Measurements from ENCODE around the gene EIF4H.
"Not testable (repeated sequence)": the region's sequence is repeated elsewhere in the genome, so short reads cannot be mapped to it uniquely, and the experiment has no call there.

EIF4H gene

DNA sequence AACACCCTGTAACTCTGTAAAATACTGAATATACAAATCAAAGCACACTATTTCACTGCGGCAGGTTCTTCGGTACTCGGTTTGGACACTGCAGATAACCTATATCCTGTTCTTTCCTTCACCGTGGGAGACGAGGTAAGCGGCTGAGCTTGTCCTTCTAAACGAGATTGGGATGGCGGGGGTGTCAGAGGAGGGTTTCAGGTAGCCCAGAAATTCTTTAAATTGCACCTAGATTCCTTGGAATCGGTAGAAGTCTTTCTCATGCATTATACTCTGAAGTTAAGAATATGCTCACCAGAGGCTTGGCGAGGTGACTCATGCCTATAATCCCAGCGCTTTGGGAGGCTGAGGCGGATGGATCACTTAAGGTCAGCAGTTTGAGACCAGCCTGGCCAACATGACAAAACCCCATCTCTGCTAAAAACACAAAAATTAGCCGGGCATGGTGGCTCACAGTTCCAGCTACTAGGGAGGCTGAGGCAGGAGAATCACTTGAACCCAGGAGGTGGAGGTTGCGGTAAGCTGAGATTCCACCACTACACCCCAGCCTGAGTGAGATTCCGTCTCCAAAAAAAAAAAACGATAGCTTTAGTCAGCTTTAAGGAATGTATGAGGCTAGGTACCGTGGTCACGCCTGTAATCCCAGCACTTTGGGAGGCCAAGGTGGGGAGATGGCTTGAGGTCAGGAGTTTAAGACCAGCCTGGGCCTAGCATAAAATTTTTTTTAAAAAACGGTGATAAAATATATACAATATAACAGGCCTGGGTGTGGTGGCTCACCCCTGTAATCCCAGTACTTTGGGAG is 25.6 kb downstream of the EIF4H start:
- no peak for DNase-seq (ENCODE audit: low read depth in 2 of 2)

DNA sequence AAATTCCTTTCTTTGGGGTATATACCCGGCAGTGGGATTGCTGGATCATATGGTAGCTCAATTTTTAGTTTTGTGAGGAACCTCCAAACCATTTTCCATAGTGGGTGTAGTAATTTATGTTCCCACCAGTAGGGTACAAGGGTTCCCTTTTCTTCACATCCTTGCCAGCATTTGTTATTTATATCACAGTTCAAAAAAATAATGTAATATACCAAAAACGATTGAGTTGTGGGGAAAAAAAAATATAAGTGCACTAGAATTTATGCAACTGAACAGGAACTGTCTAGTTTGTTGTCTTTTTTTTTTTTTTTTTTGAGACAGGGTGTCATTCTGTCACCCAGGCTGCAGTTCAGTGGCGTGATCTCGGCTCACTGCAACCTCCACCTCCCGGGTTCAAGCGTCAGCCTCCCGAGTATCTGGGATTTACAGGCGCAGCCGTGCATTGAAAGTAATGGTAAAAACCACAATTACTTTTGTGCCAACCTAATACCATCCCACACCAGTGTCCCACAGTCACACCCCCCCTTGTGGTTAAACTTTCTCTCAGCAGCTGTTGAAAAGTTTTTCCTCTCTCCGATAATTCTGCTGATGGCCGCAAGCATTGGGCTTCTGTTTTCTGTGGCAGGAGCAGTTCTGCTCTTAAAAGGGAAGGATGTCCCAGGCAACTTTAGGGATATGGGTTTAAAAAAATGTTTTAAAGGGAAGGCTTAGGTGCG is 28.8 kb downstream of the EIF4H start:
- no peak for DNase-seq (ENCODE audit: low read depth in 2 of 2)

DNA sequence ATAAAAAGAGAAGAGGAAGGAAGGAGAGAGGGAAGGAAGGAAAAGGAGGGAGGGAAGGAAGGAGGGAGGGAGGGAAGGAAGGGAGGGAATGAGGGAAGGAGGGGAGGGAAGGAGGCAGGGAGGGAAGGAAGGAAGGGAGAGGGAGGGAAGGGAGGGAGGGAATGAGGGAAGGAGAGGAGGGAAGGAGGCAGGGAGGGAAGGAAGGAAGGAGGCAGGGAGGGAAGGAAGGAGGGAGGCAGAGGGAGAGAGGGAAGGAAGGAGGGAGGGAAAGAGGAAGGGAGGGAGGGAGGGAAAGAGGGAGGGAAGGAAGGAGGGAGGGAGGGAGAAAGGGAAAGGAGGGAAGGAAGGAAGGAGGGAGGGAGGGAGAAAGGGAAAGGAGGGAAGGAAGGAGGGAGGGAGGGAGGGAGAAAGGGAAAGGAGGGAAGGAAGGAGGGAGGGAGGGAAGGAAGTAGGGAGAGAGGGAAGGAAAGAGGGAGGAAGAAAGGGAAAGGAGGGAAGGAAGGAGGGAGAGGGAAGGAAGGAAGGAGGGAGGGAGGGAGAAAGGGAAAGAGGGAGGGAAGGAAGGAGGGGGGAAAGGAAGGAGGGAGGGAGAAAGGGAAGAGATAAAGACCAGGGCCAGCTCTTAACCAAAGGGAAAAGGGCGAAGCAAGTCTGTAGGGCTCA is 29.9 kb downstream of the EIF4H start:
- no peak for DNase-seq (ENCODE audit: low read depth in 2 of 2)

DNA sequence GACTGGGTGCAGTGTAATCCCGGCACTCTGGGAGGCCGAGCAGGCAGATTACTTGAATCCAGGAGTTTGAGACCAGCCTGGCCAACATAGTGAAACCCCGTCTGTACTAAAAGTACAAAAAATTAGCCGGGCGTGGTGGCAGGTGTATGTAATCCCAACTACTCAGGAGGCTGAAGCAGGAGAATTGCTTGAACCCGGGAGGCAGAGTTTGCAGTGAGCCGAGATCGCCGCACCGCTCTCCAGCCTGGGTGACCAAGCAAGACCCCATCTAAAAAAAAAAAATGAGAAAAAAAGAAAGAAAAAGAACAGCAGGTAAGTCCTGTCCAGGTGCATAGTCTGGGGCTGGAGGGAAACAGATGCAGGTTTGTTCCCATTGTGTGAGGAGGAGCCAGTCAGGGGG is 31.9 kb downstream of the EIF4H start:
- DNase-seq (ENCODE audit: low read depth in 2 of 2), result not testable (repeated sequence)

DNA sequence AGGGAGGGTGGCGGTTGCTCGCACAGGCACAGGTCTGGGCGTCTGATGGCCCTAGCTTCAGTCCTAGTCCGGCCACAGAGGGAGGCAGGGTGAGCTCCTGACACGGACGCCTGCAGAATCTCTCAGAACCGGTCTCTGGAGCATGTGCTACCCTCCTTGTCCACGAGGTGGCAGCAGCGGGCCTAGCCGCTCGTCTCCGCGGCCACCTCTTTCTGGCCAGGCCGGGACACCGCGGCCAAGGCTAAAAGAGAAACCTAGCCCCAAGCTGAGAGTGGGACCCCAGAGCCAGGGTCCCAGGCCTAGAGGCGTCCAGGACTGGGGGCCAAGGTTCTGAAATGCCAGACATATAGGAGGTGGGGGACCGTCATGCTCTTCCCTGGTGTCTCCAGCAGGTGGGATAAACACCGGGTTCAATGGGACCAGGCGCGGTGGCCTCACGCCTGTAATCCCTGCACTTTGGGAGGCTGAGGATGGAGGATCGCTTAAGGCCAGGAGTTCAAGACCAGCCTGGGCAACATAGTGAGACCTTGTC is 32.5 kb downstream of the EIF4H start:
- DNase-seq (ENCODE audit: low read depth in 2 of 2), result peak; percentile 74 to 79

DNA sequence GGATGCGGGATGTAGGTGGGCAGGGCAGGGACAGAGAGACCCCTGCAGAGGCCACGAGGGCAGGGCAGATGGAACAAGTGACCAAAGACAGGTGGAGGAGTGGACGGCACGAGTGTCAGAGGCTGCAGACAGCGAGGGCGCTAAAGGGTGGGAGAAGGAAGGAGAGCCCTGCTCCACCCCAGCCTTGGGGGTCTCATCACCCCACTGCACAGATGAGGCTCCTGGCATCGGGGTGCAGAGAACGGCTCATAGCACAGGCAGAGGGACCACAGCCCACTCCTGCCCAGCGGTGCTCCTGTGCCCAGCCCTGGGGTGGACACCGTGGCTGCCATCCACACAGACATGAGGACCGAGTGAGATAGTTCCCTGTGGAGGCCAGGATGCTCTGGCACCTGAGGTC is 33.4 kb downstream of the EIF4H start:
- DNase-seq (ENCODE audit: low read depth in 2 of 2), result no peak

DNA sequence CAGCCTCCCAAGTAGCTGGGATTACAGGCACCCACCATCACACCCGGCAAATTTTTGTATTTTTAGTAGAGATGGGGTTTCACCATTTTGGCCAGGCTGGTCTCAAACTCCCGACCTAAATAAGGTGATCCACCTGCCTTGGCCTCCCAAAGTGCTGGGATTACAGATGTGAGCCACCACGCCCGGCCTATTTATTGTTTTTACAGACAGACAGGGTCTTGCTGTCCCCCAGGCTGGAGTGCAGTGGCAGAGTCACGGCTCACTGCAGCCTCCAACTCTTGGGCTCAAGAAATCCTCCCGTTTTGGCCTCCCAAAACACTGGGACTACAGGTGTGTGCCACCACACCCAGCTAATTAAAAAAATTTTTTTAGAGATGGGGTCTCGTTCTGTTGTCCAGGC is 34.1 kb downstream of the EIF4H start:
- DNase-seq (ENCODE audit: low read depth in 2 of 2), result not testable (repeated sequence)

DNA sequence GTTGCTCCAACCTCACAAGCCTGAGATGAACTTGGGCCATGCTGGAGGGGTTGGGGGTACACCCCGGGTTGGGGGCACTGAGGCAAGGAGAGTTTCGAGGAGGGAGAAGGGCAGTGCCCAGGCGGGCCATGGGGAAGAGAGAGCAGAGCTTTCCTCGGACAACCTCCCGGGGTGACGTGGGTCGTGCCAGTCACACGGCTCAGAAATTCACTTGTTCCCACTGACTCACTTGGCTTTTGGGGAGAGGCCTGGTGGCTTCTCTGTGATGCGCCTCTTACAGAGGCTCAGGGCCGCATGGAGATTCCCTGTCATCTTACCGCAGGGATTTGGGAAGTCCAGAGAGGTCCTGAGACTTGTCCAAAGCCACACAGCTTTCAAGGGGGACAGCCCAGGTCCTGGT is 38.5 kb downstream of the EIF4H start:
- no peak for DNase-seq (ENCODE audit: low read depth in 2 of 2)

DNA sequence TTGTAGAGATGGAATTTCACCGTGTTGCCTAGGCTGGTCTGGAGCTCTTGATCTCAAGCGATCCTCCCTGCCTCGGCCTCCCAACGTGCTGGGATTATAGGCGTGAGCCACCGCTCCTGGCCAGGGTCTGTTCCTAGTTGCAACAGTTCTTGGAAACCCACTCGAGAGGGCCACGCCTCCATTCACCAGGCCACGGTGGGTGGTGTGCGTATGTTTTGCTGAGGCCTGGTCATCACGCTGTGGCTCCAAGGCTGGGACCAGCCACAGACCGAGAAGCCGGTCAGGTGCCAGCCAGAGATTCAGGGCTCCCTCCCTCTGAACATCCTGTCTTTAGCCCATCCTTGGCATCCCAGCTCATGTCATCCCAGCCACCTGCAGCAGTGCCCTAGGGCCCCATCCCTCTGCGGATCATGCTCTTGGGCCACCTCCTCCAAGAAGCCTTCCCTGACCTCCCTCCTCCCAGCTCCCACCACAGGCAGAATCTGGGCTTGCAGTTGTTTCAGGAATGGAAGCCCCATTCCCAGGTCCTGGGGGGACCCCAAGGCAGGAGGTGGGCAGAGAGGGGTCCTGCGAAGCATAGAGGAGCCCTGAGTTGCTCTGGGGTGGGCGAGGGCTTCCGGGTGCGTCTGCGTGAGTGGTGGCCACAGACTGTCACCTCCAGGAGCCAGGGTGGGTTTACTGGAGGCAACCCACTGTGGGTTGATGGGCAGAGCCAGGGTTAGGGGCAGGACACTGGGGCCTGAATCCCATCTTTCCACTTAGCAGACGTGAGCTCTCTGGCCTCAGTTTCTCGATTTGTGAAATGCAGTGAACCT is 40.9 kb downstream of the EIF4H start:
- DNase-seq (ENCODE audit: low read depth in 2 of 2), result no peak

DNA sequence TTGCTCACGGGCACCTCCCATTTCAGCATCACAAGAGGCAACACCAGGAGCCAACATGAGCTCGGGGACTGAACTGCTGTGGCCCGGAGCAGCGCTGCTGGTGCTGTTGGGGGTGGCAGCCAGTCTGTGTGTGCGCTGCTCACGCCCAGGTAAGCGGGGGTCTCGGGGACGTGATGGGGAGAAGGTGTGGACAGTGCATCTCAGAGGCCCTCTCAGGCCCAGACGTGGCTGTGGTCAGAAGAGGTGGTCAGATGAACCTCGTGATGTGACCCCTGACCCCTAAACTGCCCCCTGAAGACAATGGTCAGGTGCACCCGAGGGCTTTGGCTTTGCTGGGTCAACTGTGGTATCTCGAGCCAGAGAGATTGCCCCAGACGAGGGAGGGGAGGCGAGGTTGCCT is 41.8 kb downstream of the EIF4H start:
- no peak for DNase-seq (ENCODE audit: low read depth in 2 of 2)

DNA sequence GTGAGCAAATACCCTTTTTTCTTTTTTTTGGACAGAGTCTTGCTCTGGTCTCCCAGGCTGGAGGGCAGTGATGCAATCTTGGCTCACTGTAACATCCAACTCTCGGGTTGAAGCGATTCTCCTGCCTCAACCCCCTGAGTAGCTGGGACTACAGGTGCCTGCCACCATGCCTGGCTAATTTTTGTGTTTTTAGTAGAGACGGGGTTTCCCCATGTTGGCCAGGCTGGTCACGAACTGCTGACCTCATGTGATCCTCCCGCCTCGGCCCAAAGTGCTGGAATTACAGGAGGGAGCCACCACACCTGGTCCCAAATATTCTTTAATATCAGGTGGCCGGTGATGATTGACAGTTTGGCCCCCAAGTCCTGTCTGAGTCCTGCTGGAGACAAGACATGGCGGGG is 42.2 kb downstream of the EIF4H start:
- no peak for DNase-seq (ENCODE audit: low read depth in 2 of 2)

DNA sequence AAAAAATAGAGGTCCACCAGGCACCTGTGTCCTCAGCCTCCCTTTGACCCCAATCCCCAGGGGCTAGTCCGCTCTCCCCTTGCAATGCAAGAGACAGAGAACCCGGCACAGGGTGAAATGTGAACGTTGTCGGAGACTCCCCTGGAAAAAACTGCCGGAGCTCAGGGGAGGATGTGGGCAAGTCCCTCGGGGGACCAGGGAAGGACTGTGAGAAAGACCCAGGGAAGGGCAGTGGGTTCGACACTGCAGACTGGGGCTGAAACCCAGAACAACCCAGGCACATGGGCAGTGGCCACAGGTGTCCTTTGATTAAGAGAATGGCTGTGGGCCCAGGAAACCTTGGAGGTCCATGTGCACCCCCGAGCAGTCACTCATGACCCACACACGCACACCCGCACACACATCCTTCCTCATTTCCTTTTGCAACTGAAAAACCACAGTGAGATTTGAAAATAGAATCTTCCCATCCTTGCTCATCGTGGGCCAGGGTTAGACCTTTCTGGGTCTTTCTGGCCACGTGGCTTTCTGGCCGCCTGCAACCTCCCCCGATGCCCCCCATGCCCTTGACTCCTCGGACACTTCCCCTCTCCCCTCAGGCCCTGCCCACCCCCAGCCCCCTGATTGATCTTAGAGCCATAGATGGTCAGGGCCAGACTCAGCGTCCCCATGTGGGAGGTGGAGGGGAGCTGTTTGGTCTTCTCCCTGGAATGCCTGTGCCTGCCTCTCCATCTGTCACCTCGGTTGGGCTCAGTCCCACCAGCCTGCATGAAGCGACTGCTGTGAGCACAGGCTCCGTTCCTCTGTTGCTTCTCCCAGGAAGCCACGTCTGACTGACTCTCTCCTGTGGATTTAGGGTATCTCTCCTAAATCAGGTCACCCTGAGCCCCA is 43.5 kb downstream of the EIF4H start:
- no peak for DNase-seq (ENCODE audit: low read depth in 2 of 2)

DNA sequence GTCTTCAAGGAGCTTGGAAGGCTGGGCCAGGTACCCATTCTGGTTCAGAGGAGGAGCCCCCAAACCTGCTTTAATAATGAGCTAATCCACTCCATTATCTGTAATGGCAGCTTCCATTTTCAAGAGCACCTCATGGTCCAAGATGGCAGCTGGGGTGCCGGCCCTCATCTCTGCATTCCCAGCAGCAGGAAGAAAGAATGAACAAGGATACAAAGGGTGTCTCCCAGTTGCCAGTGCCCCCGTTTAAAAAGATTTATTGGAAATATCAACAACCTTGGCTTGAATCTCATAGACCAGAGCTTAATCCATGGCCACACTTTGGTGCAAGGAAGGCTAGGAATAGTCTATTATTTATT is 44.2 kb downstream of the EIF4H start:
- DNase-seq (ENCODE audit: low read depth in 2 of 2), result no peak

DNA sequence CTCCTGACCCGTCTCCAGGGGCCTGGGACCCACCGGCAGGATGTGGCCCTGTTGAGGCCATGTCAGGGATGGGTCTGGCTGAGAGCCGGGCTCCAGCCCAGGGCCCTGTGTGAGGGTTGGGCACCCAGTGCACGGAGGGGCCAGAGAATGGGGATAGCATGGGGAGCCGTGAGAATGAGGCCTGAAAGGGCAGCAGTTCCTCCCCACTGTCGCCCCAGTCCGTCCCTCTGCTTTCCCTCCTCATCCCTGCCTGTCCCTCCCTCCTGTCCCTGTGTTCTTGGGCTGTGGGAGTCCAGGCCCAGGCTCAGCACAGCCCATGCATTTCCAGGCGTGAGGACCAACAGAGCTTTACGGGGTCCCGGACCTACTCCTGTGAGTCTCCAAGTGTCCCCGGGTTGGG is 45.3 kb downstream of the EIF4H start:
- no peak for DNase-seq (ENCODE audit: low read depth in 2 of 2)

DNA sequence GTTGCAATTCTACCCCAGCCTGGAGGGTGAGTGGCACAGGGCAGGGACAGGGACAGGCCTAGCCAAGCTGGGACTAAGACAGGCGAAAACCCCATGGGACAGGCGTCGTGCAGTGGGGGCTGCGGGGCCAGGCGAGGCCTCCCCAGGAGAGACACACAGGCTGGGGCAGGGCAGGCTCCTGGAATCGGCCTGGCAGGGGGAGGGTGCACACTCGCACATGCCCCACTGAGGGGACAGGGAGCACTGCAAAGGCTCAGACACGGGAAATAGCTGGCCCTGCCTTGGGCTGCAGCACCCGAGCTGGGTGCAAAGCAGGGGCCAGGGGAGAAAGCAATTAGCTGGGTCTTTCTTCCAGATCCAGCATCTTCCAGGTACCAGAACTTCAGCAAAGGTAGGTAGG is 46.1 kb downstream of the EIF4H start:
- DNase-seq (ENCODE audit: low read depth in 2 of 2), result no peak

DNA sequence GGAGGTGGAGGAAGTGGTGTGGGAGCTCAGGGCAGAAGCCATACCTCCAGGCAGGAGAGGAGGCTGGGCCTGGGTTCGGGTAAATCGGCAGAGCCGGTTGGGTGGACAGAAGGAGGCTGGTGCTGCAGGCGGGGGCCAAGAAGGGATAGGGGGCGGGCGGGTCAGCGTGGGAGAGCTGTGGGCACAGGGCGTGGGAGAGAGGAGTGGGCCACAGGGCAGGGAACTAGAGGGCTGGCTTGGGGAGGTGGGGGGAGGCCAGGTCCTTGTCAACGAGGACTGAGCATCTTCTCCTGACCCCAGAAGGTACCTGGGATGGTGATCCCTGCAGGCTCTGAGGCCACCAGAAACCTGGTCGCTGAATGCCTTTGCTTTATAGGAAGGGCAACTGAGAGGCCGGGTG is 47.6 kb downstream of the EIF4H start:
- DNase-seq (ENCODE audit: low read depth in 2 of 2), result no peak

DNA sequence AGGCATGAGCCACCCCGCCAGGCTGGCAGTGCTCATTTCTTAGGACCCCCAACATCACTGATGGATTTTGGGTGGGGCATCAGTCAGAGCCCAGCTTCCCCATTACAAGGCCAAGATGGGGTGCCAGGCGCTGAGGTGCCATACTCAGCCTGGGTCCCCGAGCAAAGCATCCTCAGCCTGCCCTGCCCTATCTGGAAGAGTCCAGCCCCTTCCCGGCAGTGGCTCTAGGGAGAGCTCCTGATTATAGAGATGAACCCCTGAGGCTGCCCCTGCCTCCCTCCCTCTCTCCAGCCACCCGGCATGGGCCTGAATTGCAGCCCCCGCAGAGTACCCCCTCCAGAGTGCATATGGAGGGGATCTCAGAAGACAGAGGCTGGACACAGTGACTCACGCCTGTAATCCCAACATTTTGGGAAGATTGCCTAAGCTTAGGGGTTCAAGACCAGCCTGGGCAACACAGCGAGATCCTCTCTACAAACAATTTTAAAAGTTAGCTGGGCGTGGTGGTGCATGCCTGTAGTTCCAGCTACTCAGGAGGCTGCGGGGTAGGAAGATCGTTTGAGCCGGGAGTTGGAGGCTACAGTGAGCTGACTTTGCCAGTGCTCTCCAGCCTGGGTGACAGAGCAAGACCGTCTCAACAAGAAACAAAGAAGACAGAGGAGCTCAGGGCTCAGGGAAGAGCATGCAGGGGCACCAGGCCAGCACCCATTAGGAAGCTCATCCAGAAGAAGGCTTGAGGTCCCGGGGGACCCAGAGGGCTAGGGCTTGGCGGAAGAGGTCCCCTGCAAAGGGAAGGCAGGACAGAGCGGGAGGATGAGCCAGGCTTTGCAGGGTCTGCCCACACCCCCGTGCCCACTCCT is 48.9 kb downstream of the EIF4H start:
- no peak for DNase-seq (ENCODE audit: low read depth in 2 of 2)

DNA sequence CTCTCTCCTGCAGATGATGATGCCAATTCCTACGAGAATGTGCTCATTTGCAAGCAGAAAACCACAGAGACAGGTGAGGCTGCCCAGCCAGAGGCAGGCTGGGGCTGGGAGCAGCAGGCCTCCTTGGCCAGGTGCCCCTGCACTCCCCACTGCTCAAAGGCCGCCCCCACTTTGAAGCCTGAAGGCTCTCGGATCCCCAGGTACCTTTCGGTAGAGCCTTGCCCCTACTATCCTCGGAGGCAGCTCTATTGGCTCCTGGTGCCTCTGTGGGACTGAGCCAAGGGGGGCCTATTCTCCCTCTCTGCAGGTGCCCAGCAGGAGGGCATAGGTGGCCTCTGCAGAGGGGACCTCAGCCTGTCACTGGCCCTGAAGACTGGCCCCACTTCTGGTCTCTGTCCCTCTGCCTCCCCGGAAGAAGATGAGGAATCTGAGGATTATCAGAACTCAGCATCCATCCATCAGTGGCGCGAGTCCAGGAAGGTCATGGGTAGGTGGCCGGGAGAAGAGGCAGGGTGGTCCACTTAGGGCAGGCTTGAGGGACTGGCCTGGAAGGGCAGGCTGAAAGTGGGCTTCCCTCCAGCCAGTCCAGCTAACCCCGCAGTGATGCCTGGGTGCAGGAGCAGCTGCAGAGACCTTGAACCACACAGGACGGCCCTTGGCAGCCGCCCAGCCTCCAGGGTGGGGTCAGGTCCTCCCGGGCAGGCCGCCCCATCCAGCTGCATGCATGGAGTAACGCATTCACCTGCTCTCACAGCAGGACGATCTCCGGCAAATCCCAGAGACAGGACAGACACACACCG is 49.8 kb downstream of the EIF4H start:
- DNase-seq (ENCODE audit: low read depth in 2 of 2), result no peak

DNA sequence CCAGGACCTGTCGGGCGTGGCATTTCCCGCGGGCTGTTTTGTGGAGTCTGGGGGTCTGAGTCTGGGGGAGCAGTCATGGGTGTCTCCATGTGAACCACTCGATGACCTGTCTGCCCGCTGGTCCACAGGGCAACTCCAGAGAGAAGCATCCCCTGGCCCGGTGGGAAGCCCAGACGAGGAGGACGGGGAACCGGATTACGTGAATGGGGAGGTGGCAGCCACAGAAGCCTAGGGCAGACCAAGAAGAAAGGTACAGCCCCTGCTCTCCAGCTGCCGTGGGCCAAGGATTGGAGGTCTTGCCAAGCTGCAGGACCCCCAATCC is 50.3 kb downstream of the EIF4H start:
- no peak for DNase-seq (ENCODE audit: low read depth in 2 of 2)
